HepG2 (cell line): ENCODE results near the gene PYGO2. TPM values are rescaled to one million over a fixed set of nuclear protein-coding genes. Genes with fewer than 3 reads are reported as not detected.
A peak's percentile ranks its signal among the peaks of the same experiment; 100 is the strongest.

ENCODE experiments used
- ASH2L ChIP-seq: fragments of 300-600, 200-600 bp; sonication (generic); IDR thresholded peaks from 2 replicates; pipeline ENCODE4 v1.7.0; 2017; ENCODE audit warnings: low read depth, mild to moderate bottlenecking, moderate library complexity, mixed read lengths, low read length; ENCODE audit not compliant: insufficient read length
- CHD4 ChIP-seq: fragments of 200-600 bp; sonication (generic); IDR thresholded peaks from 2 replicates; pipeline ENCODE4 v1.7.0; 2017; ENCODE audit warnings: mild to moderate bottlenecking, low read length, borderline replicate concordance
- CREB1 ChIP-seq, 2 experiments: fragments of 450-650 bp in 1 of 2; IDR thresholded peaks; 2 replicates each; pipeline ENCODE4 v1.6.1; 2016 to 2017; ENCODE audit warnings: control low read depth in 1 of 2, mild to moderate bottlenecking in 1 of 2, missing compliant biosample characterization in 1 of 2, missing genetic modification characterization in 1 of 2
- EHMT2 ChIP-seq: fragments of 200-600 bp; sonication (generic); IDR thresholded peaks from 2 replicates; pipeline ENCODE4 v1.7.0; 2017; ENCODE audit warnings: antibody characterized with exemption, low read depth, low read length, borderline replicate concordance
- GTF3A ChIP-seq: sonication (generic); formaldehyde crosslinking; conservative IDR thresholded peaks from 2 replicates; pipeline ENCODE4 v1.4.0; 2020; ENCODE audit warnings: mild to moderate bottlenecking, missing genetic modification reagents
- KDM5A ChIP-seq: fragments of 200-600 bp; sonication (generic); IDR thresholded peaks from 2 replicates; pipeline ENCODE4 v1.7.0; 2018; ENCODE audit warnings: antibody characterized with exemption, mild to moderate bottlenecking, low read length, borderline replicate concordance
- MED8 ChIP-seq: sonication (generic); formaldehyde crosslinking; IDR thresholded peaks from 2 replicates; pipeline ENCODE4 v1.8.1; 2023; ENCODE audit warnings: mild to moderate bottlenecking, missing genetic modification reagents; ENCODE audit not compliant: insufficient replicate concordance
- NFE2L2 ChIP-seq: fragments of 150-350 bp; IDR thresholded peaks from 2 replicates; pipeline ENCODE4 v1.6.1; 2014; ENCODE audit warnings: low read length
- NFIC ChIP-seq: IDR thresholded peaks from 2 replicates; pipeline ENCODE4 v1.6.1; 2012; ENCODE audit warnings: mild to moderate bottlenecking, low read length, inconsistent platforms
- PCBP1 ChIP-seq: fragments of 200-400 bp; formaldehyde crosslinking; IDR thresholded peaks from 2 replicates; pipeline ENCODE4 v1.6.1; 2017; ENCODE audit warnings: mild to moderate bottlenecking, low read depth, low read length, borderline replicate concordance
- POLR2AphosphoS2 ChIP-seq: IDR thresholded peaks from 2 replicates; pipeline ENCODE4 v1.6.1; 2011; ENCODE audit warnings: low read depth, low read length, improper control_type of control experiment
- RBAK ChIP-seq: sonication (generic); formaldehyde crosslinking; IDR thresholded peaks from 2 replicates; pipeline ENCODE4 v1.5.1; 2020; ENCODE audit warnings: mild to moderate bottlenecking, missing genetic modification reagents
- SATB2 ChIP-seq: sonication (generic); formaldehyde crosslinking; IDR thresholded peaks from 2 replicates; pipeline ENCODE4 v1.5.0; 2020; ENCODE audit warnings: missing genetic modification reagents
- STAT5B ChIP-seq: sonication (generic); formaldehyde crosslinking; IDR thresholded peaks from 2 replicates; pipeline ENCODE4 v1.4.0; 2020; ENCODE audit warnings: missing genetic modification reagents
- TAF15 ChIP-seq: fragments of 200-400 bp; formaldehyde crosslinking; IDR thresholded peaks from one replicate; pipeline ENCODE4 v1.6.1; 2018; ENCODE audit warnings: mild to moderate bottlenecking, low read depth, low read length; ENCODE audit not compliant: poor library complexity, severe bottlenecking
- TBX3 ChIP-seq: fragments of 450-650 bp; IDR thresholded peaks from 2 replicates; pipeline ENCODE4 v1.6.1; 2017; ENCODE audit warnings: antibody characterized with exemption, mild to moderate bottlenecking, inconsistent platforms, borderline replicate concordance
- ZFX ChIP-seq: sonication (generic); formaldehyde crosslinking; IDR thresholded peaks from 2 replicates; pipeline ENCODE4 v1.4.0; 2020; ENCODE audit warnings: mild to moderate bottlenecking, low read depth, missing genetic modification reagents, moderate library complexity
- ZMAT3 ChIP-seq: sonication (generic); formaldehyde crosslinking; conservative IDR thresholded peaks from 2 replicates; pipeline ENCODE4 v1.7.0; 2021; ENCODE audit warnings: missing genetic modification reagents
- ZMYM4 ChIP-seq: sonication (generic); formaldehyde crosslinking; IDR thresholded peaks from 2 replicates; pipeline ENCODE4 v1.8.1; 2023; ENCODE audit warnings: mild to moderate bottlenecking, missing genetic modification reagents
- ZNF296 ChIP-seq: sonication (generic); formaldehyde crosslinking; conservative IDR thresholded peaks from 2 replicates; pipeline ENCODE4 v1.5.0; 2020; ENCODE audit warnings: mild to moderate bottlenecking, missing genetic modification reagents
- ZNF337 ChIP-seq: sonication (generic); formaldehyde crosslinking; IDR thresholded peaks from 2 replicates; pipeline ENCODE4 v1.5.1; 2020; ENCODE audit warnings: missing genetic modification reagents, low read depth, mild to moderate bottlenecking, borderline replicate concordance
- ZNF432 ChIP-seq: sonication (generic); formaldehyde crosslinking; IDR thresholded peaks from 2 replicates; pipeline ENCODE4 v1.5.0; 2020; ENCODE audit warnings: missing genetic modification reagents, mild to moderate bottlenecking, borderline replicate concordance
- ZNF446 ChIP-seq: sonication (generic); formaldehyde crosslinking; IDR thresholded peaks from 2 replicates; pipeline ENCODE4 v1.5.0; 2020; ENCODE audit warnings: mild to moderate bottlenecking, missing genetic modification reagents
- ZNF564 ChIP-seq: sonication (generic); formaldehyde crosslinking; IDR thresholded peaks from 2 replicates; pipeline ENCODE4 v1.8.1; 2023; ENCODE audit warnings: mild to moderate bottlenecking, missing genetic modification reagents
- ZNF672 ChIP-seq: sonication (generic); formaldehyde crosslinking; IDR thresholded peaks from 2 replicates; pipeline ENCODE4 v1.8.1; 2022; ENCODE audit warnings: missing genetic modification reagents
- ZNF766 ChIP-seq: sonication (generic); formaldehyde crosslinking; IDR thresholded peaks from 2 replicates; pipeline ENCODE4 v1.5.0; 2020; ENCODE audit warnings: missing genetic modification reagents, borderline replicate concordance
- ZSCAN31 ChIP-seq: sonication (generic); formaldehyde crosslinking; IDR thresholded peaks from 2 replicates; pipeline ENCODE4 v1.5.0; 2020; ENCODE audit warnings: low read depth, mild to moderate bottlenecking, missing genetic modification reagents
- ZSCAN9 ChIP-seq: IDR thresholded peaks from 2 replicates; pipeline ENCODE4 v1.6.1; 2016; ENCODE audit warnings: borderline replicate concordance
- polyA plus RNA-seq, 8 experiments: library from polyadenylated mRNA; depleted of rRNA in 3 of 8; stranded (reverse) in 7 of 8; unstranded in 1 of 8; fragments of >200 nt; fragmentation: Illumina TruSeq in 4 of 8; extraction: Trizol in 4 of 8; gene quantifications; 2 replicates each; pipeline versions ENCODE4 v1.2.1 to v1.2.3, GENCODE V29; 2011 to 2016; ENCODE audit warnings: low read depth in 4 of 8, missing spikeins in 1 of 8, mixed read lengths in 1 of 8; ENCODE audit not compliant: insufficient read depth in 1 of 8
- total RNA-seq, 5 experiments: library from RNA; depleted of rRNA; stranded (reverse); fragments of >200 nt; fragmentation: Illumina TruSeq; extraction: Trizol; gene quantifications; 2 replicates each; pipeline ENCODE4 v1.2.3, GENCODE V29; 2016; ENCODE audit warnings: low read depth in 1 of 5
- TF ChIP-seq, protein P1 (sequence below): IDR thresholded peaks from 2 replicates; pipeline ENCODE4 v1.6.1; 2012; ENCODE audit warnings: low read depth, low read length, improper control_type of control experiment
- TF ChIP-seq, protein P2 (sequence below): sonication (generic); formaldehyde crosslinking; IDR thresholded peaks from 2 replicates; pipeline ENCODE4 v1.4.0; 2020; ENCODE audit warnings: missing genetic modification reagents
- TF ChIP-seq, protein P3 (sequence below): sonication (generic); formaldehyde crosslinking; IDR thresholded peaks from 2 replicates; pipeline ENCODE4 v1.4.0; 2020; ENCODE audit warnings: mild to moderate bottlenecking, missing genetic modification reagents

The PYGO2 gene
- total and polyA plus RNA-seq, 2 of the 13 experiments (the other 11 are each of a cell fraction or from before 2014, with no cell fraction given), result 20.3 to 21.8 TPM

DNA sequence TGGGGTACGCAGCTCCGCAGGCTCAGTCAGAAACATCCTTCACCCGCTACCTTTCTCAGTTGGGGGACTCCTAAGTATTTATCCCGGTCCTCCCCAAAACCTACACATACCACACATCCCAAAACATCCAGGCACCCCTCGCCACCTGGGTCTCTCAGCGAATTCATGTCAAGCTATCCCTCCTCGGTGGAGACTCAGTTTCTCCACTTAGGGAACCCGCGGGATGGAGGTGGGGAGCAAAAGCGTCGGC, 39.8 kb upstream of the PYGO2 start (continued):
- TF ChIP-seq KDM5A (peak; percentile 75; the same call in 1 of the 2 replicates), ZNF766 (CRISPR knock-in tag) (0 out of 2 replicates have a peak, but pooled peaks have one; percentile 19), CHD4 (peak; percentile 85; the same call in 1 of the 2 replicates), EHMT2 (no peak), RBAK (CRISPR knock-in tag) (no peak), CREB1 (IDR thresholded peaks at IDR 0.05) (no peak), CREB1 (CRISPR knock-in tag; IDR thresholded peaks at IDR 0.05) (no peak), ZNF672 (CRISPR knock-in tag) (peak; percentile 23; the same call in 1 of the 2 replicates), ZMAT3 (CRISPR knock-in tag) (0 out of 2 replicates have a peak, but pooled peaks have one; percentile 40), NFIC (no peak), ZNF564 (CRISPR knock-in tag) (no peak), GTF3A (CRISPR knock-in tag) (0 out of 2 replicates have a peak, but pooled peaks have one; percentile 5), ZSCAN9 (no peak), TBX3 (no peak), ZNF432 (0 out of 2 replicates have a peak, but pooled peaks have one; percentile 36), ZNF337 (CRISPR knock-in tag) (no peak), ZMYM4 (CRISPR knock-in tag) (no peak; the same call in 1 of the 2 replicates), POLR2AphosphoS2 (no peak), STAT5B (CRISPR knock-in tag) (no peak), ZSCAN31 (no peak), TAF15 (no peak), ZFX (CRISPR knock-in tag) (0 out of 2 replicates have a peak, but pooled peaks have one; percentile 7), ASH2L (peak; percentile 52), ZNF446 (CRISPR knock-in tag) (no peak), ZNF296 (CRISPR knock-in tag) (no peak), PCBP1 (no peak), NFE2L2 (no peak), MED8 (CRISPR knock-in tag) (no peak), SATB2 (CRISPR knock-in tag) (no peak)
- TF ChIP-seq, protein P1, sequence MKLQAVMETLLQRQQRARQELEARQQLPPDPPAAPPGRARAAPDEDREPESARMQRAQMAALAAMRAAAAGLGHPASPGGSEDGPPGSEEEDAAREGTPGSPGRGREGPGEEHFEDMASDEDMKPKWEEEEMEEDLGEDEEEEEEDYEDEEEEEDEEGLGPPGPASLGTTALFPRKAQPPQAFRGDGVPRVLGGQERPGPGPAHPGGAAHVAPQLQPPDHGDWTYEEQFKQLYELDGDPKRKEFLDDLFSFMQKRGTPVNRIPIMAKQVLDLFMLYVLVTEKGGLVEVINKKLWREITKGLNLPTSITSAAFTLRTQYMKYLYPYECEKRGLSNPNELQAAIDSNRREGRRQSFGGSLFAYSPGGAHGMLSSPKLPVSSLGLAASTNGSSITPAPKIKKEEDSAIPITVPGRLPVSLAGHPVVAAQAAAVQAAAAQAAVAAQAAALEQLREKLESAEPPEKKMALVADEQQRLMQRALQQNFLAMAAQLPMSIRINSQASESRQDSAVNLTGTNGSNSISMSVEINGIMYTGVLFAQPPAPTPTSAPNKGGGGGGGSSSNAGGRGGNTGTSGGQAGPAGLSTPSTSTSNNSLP, result no peak
- TF ChIP-seq, protein P2, sequence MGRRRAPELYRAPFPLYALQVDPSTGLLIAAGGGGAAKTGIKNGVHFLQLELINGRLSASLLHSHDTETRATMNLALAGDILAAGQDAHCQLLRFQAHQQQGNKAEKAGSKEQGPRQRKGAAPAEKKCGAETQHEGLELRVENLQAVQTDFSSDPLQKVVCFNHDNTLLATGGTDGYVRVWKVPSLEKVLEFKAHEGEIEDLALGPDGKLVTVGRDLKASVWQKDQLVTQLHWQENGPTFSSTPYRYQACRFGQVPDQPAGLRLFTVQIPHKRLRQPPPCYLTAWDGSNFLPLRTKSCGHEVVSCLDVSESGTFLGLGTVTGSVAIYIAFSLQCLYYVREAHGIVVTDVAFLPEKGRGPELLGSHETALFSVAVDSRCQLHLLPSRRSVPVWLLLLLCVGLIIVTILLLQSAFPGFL (CRISPR knock-in tag), result no peak
- TF ChIP-seq, protein P3, sequence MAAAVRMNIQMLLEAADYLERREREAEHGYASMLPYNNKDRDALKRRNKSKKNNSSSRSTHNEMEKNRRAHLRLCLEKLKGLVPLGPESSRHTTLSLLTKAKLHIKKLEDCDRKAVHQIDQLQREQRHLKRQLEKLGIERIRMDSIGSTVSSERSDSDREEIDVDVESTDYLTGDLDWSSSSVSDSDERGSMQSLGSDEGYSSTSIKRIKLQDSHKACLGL (CRISPR knock-in tag), result no peak
